ENCODE results near the gene PARL.

The PARL gene

DNA sequence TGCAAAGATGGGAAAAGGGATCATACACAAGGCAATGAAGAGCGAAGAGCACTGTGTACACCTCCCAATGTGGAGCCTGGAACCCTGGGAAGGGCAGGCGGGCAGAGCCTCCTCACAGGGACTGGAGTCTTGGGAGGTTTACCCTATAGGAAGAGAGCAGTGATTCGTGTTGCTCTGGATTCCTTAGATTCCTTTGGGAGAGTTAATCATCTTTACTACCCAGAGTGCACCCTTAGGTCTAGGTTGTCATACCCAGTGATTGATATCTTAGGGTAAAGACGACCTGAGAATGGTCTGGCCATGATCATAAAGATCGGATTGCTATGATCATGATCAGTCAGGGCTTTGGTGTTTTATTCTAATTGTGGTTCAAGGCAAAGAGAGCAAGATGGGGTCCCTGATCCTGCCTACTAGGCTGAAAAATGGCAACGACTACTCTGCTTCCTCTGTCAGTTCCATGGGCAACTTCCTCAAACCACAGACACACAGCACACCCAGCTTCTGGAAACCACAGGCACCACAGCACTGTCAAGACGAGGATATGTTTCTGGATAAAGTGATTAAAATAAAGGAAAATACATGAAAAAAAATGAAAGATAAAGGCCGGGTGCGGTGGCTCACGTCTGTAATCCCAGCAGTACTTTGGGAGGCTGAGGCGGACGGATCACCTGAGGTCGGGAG lies 38.9 kb downstream of the PARL start:
- DNase-seq = no peak

DNA sequence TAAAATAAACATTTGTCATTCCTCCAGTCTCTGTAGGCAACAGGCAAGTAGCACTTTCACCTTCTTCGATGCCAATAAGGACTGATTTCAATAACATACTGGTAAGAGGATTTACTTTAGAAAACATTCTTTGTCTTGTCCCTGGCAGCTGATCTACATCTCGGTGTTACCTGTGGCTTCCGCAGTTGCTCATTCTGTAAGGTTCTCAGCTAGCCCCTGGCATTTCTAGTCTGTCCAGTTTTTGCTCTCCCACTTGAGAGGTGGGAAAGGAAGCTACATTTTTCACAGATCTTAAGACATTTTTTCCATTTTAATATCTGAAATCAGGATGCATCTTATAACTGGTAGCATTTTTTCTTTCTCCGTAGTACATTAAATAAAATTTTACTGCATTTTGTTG lies 39.6 kb downstream of the PARL start:
- no peak for DNase-seq

DNA sequence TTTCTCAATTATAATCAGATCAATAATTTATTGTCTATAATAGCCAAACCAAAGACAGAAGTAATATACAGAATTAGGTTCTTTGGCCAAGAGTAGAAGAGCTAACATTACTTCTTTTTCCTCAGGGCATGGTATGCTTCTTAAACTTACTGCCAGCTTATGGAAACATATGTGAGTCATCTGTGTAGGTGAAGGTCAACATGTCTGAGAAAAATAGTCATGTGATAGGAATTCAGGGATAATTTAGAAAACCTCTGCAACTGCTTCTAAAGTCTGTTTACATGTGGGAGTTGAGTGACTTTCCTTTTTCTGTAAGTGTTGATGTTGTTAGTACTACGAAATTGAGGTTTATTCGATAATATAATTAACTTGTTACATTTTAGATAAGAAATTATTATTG lies 40.1 kb downstream of the PARL start:
- DNase-seq = no peak

DNA sequence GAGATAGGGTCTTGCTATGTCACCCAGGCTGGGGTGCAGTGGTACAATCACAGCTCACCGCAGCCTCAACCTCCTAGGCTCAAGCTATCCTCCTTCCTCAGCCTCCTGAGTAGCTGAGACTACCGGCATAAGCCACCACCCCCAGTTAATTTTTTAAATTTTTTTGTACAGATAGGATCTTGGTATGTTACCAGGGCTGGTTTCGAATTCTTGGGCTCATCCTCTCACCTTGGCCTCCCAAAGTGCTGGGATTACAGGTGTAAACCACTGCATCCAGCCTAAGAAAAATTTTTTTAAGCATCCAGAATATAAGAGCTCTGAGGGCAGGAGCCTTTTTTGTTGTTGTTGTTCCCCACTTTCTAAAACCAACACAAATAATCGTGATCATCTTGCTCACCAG lies 44.9 kb downstream of the PARL start:
- no peak for DNase-seq

DNA sequence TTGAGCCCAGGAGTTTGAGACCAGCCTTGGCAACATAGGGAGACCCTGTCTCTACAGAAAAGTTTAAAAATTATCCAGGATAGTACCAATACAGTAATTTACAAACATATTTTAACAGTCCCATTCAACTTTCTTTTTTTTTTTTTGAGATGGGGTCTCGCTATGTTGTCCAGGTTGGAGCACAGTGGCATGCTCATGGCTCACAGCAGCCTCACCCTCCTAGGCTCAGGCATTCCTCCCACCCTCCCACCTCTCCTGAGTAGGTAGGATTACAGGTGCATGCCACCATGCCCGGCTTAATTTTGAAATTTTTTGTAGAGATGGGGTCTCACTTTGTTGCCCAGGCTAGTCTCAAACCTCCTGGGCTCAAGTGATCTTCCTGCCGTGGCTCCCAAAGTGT lies 46.8 kb downstream of the PARL start:
- DNase-seq = no peak

DNA sequence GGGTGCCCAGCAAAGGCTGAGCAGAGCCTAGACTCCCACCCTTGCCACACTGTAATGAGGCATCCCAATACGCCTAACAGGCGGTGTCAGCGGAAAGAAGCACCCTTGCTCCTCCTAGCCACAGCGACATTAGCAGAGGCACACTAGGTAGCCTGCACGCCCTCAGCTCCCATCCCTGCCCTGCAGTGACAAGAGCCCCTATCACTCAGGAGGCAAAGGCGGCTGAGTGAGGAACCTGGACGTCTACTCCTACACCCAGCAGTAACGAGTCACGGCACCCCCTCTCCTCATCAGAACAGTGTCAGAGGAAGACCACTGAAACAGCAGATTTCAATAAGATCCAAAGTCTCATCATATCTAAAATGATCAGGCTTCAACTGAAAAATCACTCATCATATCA lies 47.3 kb downstream of the PARL start:
- no peak for DNase-seq

DNA sequence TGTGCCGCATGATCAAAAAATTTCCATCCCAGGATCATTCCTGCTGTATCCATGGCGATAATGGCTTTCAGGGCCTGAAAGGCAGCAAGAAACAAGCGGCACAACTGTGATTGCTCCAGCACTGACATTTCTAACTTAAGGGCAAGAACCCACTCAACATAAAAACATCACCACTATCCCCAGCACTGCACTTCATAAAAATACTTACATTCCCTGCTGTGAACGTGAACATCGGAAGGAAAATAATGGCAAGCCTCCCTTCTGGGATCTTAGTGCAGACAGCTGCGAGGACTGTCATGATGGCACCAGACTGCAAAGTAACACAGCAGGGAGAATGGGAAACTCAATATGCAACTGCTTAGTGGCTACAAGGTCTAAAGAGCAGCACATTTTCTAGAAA lies 51.2 kb downstream of the PARL start:
- no peak for DNase-seq

DNA sequence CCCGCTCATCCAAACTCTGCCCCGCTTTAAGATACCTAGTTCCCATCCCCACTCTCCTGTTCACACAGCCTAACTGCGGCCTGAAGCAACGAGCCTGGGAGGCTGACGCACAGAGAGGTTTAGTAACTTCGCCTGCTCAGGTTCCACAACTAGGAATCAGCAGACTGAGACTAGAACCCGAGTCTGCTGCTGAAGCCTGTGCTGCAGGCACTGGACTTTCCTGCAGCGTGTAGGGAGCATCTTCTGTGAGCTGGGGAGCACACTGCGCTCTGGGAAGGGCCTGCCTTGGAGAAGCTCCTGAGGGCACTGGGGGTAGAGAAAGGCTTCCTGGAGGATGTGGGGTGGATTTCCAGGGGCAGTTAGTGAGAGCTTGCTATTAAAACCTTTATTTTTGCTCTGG lies 54.5 kb downstream of the PARL start:
- DNase-seq = no peak

DNA sequence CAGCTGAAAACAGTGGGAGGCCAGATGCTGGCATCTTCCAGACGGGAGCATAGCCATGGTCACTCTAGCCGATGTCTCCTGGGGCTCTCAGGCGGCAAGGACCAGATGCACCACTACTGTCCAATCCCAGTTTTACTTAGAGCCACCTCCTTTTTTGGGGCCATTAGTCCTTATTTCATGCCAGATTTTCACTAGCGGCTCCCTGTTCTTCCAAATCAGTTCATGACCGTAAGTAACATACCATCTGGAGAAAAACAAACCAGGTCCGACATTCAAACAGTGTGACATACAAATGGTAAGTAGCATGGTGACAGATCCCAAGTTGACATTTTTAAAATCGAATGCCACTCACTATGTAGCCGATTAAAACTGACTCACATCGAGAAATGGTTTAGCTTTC lies 55.2 kb downstream of the PARL start:
- no peak for DNase-seq

DNA sequence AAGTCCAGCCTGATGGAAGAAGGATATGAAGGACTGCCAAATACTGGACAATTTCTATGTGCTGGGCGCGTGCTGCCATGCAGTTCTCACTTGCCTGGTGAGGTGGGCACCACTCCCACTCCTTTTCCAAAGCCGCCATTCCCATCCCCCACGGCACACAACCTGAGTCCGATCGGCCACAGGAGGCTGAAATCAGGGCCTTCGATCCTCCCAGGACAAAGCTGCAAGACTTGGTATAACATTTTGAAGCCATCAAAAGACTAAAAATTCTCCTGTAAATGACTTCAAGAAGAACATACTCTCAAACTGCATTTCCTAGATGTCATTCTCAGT lies 56.2 kb downstream of the PARL start:
- no peak for DNase-seq

DNA sequence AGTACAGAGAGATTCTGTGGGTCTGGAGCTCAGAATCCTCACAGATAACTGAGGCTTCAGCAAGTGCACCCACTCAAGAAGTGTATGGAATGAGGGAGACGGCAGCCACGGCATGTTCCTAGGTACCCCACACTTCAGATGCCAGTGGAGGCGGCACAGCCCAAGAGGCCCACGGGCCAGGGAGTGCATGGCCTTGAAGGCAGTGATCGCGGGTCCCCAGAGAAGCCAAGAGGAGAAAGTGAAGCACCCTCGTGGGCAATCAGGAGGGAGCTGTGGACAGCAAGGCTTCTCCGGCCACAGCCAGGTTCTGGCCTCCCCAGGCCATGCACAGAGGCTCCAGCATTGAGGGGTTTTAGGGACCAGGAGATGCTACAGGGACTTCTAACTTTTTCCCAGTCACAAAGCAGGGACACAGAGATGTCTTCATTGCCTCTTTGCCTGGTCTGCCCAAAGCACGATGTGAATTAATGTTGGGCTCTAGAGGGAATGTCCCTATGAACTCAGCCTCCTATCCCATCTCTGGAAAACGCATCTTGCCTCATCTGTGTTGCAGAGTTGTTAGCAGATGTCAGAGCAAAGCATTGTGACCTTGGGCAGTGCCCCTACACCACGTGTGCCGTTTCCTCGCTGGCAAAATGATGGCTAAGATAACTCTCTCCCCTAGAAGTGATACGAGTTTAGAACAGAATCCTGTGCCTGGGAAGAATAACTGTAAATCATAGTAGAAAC lies 56.7 kb downstream of the PARL start:
- no peak for DNase-seq

DNA sequence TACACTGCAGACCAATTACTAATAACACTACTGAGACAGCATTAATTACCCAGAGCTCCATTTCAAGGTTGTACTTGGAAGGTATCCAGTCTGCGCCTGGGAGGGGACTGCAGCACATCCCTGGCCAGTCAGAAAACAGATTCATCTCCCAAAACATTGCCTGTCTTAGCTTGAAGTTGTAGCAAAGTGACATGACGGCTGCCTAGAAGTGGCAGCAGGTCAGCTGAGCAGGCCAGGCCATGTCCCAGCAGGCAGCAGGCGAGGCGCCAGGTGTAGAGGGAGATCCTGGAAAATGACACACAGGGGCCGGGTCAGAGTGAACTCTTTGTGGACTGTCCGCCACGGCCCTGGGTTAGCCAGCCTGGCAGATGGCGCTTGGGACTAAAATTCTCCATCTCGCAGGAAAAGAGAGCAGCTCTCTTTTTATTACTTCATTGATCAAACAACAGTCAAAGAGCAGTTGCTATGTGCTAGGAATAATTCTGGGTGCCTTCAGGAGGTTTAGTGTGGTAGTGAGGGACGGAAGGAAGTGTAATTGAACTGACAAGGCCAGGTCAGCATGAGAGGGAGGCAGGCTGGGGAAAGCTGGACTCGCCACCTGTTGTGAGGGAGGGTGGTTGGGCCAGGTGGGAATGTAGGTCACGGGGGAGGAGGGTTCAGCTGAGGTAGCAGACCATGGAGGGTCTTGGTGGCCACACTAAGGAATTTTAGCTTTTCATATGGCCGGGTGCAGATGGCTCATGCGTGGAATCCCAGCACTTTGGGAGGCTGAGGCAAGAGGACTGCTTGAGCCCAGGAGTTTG lies 58.0 kb downstream of the PARL start:
- DNase-seq = no peak

DNA sequence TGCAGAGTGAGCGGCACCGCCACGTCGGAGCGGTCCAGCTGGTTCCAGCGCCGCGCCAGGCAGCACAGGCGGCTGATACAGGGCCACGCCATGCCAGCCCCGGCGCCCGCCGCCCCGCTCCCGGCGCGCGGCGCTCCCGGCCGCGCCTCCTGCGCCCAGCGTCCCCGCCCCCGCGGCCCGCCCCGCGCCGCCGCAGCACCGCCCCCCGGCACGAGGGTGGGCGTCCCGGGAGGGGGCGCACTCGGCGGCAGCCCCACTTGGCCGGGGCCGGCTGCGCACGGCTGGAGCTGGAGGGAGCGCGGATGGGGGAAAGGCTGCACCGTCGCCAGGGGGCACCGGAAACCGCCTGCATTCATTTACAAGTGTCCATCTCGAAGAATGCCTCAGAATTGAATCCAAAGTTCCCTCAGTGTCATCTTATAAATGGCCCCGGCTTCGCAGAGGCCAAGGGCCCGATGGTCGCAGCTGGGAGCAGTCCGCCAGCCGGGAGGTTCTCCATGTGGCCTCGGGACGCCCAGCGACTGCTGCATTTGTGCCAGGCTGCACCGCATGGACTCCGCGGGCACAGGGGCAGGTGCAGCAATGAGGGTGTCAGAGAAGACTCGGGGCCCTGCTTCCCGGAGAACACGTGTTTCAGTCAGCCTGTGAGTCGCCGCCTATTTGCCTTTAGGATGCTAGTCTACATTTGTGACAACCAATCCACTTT lies 59.1 kb downstream of the PARL start, which contains the start of gene MAP6D1:
Gene MAP6D1, minus strand, starts transcription at position 122 of the 706 bp plus-strand sequence. Its CDS starts 30 bp downstream, at position 92.
- peak; percentile 46 for DNase-seq

DNA sequence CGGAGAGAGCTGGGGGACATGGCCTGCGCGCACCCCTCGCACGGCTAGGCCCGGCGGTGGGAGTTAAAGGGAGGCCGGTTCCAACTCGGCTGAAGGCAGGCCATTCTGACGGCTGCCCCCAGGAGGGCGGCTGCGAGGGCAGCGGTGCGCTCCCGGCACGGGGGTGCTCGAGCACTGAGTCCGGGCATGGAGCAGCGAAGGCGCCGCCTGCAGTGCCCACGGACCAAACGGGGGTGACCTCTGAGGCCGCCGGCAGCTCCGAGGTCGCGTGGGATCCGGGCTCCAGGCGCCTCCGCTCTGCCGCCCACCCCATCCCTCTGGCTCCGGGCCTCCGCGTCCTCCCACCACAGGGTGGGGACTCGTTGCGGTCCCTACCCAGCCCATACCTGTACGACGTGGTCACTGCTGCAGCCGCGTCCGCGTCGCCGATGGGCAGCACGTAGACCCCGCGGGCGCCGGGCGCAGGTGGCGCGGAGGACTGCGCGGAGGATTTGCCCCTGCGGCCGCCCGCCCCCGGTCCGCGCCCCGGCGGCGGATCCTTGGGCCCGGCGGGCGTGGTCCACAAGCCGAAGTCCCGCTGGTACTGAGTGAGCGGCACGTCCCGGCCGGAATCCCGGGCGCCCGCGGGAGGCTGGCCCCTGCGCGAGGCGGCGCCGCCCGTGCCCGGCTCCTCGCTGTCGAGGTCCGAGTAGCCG lies 59.8 kb downstream of the PARL start:
- DNase-seq = no peak

DNA sequence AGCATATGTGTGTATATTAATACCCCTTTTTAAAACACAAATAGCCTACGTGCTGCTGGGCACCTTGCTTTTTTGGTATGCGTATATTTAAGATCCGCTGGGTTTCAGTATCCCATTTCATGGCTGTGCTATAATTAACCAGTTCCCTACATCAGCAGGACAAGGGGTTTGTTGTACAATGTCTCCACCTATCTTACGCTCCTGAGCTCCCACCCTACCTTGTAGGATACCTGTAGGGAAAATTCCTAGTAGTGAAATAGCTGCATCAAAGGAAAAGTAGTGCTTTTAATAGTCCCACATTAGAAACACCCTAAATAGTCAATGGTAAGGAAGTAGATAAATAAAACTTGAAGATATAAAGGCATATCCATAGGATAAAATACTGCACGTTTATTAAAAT lies 60.7 kb downstream of the PARL start:
- DNase-seq = no peak

DNA sequence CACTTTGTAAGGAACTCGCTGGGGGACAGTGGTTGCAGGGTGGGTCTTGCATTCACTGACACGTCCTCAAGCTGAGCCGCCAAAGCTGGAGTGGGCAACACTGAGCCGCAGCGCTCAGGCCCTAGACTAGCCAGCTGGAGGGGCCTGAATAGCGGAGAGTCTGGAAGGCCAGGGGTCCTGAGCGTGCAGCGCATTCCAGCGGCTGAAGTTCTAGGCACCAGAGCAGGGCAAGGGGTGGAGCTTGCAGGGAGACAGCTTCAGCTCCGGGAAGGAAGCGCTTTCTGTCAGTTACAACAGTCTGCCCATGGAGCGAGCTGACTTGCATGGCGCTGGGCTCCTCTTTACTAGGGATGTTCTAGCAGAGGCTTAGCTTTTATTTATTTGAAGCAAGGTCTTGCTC lies 62.0 kb downstream of the PARL start:
- no peak for DNase-seq

DNA sequence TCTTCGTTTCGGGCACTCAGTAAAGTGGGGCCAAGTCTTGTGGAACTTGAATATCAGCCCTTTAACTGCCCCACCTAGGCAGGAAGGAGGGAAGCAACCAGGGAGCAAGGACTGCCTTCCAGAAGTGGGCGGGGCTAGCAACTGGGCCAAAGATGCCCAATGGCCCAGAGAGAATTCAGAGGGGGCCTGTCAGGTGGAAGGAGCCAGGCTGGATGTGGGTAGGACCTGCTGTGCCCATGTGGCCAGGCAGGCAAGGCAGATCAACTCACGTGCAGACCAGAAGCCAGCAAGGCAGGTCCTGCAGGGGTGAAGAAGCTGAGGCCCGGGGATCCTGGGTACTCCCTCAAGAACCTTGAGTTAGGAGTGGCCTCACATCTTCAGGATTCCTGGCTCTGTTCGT lies 64.8 kb downstream of the PARL start:
- no peak for DNase-seq

DNA sequence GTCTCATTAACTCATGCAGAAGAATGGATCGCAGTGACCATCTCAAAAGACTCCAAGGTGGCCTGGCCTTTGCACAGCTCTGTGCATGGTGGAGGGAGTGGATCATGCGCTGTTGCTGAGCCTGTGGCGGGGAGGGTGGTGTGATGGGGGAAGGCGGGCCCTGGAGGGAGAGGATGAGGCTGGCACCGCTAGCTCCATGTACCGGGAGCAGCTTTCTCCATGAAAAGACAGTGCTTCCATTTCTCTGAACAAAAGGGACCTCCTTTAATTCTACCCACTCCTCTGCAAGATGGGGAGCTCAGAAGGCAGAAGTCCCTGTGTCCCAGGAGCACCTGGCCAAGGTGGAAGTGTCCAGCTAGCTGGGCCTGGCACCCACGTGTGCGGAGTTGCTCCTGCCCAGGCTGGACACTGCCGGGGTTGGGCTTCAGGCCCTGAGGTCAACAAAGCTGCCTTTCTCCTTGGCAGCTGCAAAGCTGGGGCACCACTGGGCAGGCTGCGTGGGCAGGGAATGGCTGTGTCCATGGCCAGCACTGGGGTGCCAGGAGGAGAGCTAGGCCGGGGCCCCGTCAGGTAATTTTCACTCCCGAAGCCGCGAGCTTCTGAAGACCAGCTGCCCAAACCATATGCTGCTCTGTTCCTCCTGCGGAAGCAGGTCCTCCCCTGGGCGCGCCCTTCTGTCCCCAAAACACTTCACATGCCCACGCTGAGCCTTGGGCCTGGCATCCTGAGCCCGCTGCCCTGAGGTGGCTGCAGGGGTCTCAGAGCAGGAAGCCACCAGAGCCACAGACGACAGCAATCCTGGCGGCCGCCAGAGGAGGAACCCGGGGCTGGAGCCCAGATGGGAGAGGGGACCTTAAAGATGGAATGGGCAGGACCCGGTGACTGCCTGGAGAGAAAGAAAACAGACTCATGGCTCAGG lies 65.7 kb downstream of the PARL start:
- no peak for DNase-seq

DNA sequence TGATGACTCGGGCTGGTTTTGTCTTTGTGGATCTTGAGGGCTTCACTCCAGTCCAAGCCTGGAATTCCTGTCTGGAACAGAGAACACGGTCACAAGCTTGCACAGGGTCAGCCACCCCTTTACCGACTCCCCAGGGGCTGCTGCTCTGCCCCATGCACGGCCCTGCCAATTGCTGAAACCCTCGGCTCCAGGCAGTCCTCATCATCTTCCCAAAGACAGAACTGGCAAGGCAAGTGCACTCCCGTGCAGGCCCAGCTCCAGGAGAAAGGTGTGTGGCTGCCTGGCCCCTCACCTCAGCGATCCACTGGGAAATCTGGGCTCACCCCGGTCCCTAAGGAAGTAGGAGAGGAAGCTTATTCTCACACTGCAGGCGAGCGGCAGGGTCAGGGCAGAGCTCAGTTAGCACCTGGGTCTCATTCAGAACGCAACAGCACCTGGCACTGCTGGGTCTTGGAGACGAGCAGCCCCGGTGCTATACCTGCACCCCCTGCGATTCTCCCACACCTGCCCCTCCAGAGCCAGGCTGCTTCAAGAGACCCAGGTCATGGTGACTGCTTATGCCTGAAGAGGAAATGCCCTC lies 66.5 kb downstream of the PARL start:
- DNase-seq = no peak

DNA sequence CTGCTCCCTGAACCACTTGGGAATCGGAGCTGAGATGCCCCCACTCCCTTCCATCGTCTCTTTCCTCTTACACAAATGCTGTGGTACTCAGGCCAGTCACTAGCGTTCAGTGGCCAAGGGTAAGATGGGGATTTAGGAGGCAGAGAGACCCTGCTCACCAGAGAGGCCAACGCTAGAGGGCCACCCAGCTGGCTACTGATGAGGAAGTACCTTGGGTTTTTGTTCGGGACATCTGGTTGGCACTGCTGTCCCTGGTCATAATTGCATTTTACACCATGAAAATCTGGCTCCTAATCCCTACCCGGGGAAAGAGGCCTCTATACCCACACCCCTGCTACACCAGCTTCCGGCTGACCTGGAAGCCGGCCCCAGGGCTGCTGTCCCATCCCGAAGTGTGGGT lies 67.0 kb downstream of the PARL start:
- DNase-seq = no peak
